Mesothelial cell of epicardium (in vitro differentiated cells): ENCODE measurements around the gene PLAGL1. TPM values are rescaled to one million over a fixed set of nuclear protein-coding genes. Genes with fewer than 3 reads are reported as not detected.

ENCODE experiments used
- DNase-seq, 2 experiments: peaks; one replicate each; pipeline ENCODE4 v3.0.0; 2021; ENCODE audit warnings: low spot score in 2 of 2; ENCODE audit not compliant: unreplicated experiment in 2 of 2
- H3K27ac Mint-ChIP-seq: 2 replicates; pipeline ENCODE4 v1.8.0; 2021; ENCODE audit warnings: mixed read lengths
- H3K27me3 Mint-ChIP-seq: 2 replicates; pipeline ENCODE4 v1.8.0; 2021; ENCODE audit warnings: low read depth, mixed read lengths
- H3K36me3 Mint-ChIP-seq: 2 replicates; pipeline ENCODE4 v1.8.0; 2021; ENCODE audit warnings: mixed read lengths
- H3K4me1 Mint-ChIP-seq: 2 replicates; pipeline ENCODE4 v1.8.0; 2021; ENCODE audit warnings: mixed read lengths
- H3K4me3 Mint-ChIP-seq: 2 replicates; pipeline ENCODE4 v1.8.0; 2021; ENCODE audit warnings: mild to moderate bottlenecking, moderate library complexity, mixed read lengths
- H3K9me3 Mint-ChIP-seq: 2 replicates; pipeline ENCODE4 v1.8.0; 2021; ENCODE audit warnings: mixed read lengths
- total RNA-seq: library from RNA; stranded (reverse); gene quantifications from 3 replicates; pipeline ENCODE4 v1.2.1, GENCODE V29; 2021
- TF ChIP-seq, protein P1 (sequence below): fragments of 200-600 bp; sonication (generic); IDR thresholded peaks from one replicate; pipeline ENCODE4 v1.5.0; 2021; ENCODE audit warnings: antibody characterized with exemption; ENCODE audit not compliant: unreplicated experiment

PLAGL1 gene, protein sequence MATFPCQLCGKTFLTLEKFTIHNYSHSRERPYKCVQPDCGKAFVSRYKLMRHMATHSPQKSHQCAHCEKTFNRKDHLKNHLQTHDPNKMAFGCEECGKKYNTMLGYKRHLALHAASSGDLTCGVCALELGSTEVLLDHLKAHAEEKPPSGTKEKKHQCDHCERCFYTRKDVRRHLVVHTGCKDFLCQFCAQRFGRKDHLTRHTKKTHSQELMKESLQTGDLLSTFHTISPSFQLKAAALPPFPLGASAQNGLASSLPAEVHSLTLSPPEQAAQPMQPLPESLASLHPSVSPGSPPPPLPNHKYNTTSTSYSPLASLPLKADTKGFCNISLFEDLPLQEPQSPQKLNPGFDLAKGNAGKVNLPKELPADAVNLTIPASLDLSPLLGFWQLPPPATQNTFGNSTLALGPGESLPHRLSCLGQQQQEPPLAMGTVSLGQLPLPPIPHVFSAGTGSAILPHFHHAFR
- total RNA-seq: 158 to 164 TPM (median 161 TPM) in 3 replicates

- H3K9me3 Mint-ChIP-seq: peaks cover 11% of the 10 kb centered on the region
- TF ChIP-seq, protein P1, sequence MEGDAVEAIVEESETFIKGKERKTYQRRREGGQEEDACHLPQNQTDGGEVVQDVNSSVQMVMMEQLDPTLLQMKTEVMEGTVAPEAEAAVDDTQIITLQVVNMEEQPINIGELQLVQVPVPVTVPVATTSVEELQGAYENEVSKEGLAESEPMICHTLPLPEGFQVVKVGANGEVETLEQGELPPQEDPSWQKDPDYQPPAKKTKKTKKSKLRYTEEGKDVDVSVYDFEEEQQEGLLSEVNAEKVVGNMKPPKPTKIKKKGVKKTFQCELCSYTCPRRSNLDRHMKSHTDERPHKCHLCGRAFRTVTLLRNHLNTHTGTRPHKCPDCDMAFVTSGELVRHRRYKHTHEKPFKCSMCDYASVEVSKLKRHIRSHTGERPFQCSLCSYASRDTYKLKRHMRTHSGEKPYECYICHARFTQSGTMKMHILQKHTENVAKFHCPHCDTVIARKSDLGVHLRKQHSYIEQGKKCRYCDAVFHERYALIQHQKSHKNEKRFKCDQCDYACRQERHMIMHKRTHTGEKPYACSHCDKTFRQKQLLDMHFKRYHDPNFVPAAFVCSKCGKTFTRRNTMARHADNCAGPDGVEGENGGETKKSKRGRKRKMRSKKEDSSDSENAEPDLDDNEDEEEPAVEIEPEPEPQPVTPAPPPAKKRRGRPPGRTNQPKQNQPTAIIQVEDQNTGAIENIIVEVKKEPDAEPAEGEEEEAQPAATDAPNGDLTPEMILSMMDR: no peak
- peak within 1 kb of the TSS; percentile 81 for H3K4me3 Mint-ChIP-seq
- peak; percentile 28 to 50 for DNase-seq
- peaks cover 10% of the 10 kb centered on the region for H3K4me1 Mint-ChIP-seq
- no peaks in the 10 kb centered on the region for H3K27me3 Mint-ChIP-seq
- H3K27ac Mint-ChIP-seq: peak within 1 kb of the TSS; percentile 83
- peaks cover 9% of the 10 kb centered on the region for H3K36me3 Mint-ChIP-seq
These were observed at the start of gene PLAGL1 for GRCh38 chr6:144008120-144008811. Gene PLAGL1, minus strand, starts transcription at chr6:144008259. Its CDS starts 60,123 bp downstream, at chr6:143948136.

GRCh38 chr6:144055121-144055931, 47.3 kb upstream of the PLAGL1 start:
- DNase-seq: no peak
- Mint-ChIP-seq H3K4me1 (no peaks in the 10 kb centered on the region), H3K36me3 (no peaks in the 10 kb centered on the region), H3K27me3 (peaks cover 40% of the 10 kb centered on the region), H3K4me3 (no peak overlapping the region), H3K27ac (no peak overlapping the region), H3K9me3 (peaks cover 3% of the 10 kb centered on the region)
- TF ChIP-seq, protein P1: no peak

- Mint-ChIP-seq H3K9me3 (peaks cover 16% of the 10 kb centered on the region), H3K27me3 (peaks cover 45% of the 10 kb centered on the region), H3K36me3 (no peaks in the 10 kb centered on the region), H3K4me3 (no peak overlapping the region), H3K4me1 (no peaks in the 10 kb centered on the region), H3K27ac (no peak overlapping the region)
- TF ChIP-seq, protein P1: no peak
- no peak for DNase-seq
These were observed 45.5 kb upstream of the PLAGL1 start for GRCh38 chr6:144053601-144054000.

DNA sequence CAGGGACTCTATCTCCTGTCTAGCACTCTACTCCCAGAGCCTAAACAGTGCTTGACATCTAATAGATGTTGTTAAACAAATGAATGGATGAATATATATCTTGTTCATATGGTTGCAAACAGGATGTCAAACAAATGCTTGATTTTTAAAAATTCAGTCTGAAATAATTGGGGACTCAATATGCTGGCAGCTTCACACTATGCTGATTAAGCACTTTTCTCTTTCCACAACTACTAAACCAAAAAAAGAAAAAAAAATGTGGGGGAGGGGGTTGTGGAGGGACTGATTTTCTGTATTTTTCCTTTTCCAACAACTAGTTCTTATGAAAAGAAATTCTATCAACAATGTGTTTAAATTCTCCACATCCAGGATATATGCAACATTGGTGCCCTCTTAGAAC, 44.4 kb upstream of the PLAGL1 start:
- H3K36me3 Mint-ChIP-seq: no peaks in the 10 kb centered on the region

DNA sequence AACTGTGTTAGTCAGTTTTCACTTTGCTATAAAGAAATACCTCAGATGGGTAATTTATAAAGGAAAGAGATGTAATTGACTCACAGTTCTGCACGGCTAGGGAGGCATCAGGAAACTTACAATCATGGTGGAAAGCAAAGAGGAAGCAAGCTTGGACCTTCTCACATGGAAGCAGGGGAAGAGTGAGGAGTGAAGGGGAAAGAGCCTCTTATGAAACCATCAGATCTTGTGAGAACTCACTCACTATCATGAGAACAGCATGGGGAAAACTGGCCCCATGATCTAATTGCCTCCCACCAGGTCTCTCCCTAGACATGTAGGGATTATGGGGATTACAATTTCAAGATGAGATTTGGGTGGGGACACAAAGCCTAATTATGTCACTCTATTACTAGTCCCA, 41.3 kb upstream of the PLAGL1 start:
- Mint-ChIP-seq H3K36me3 (no peaks in the 10 kb centered on the region), H3K27me3 (peaks cover 15% of the 10 kb centered on the region), H3K4me1 (no peaks in the 10 kb centered on the region), H3K27ac (no peak overlapping the region), H3K9me3 (peaks cover 28% of the 10 kb centered on the region), H3K4me3 (no peak overlapping the region)
- no peak for DNase-seq
- TF ChIP-seq, protein P1: no peak

More for the DNA sequence above, 44.4 kb upstream of the PLAGL1 start:
- TF ChIP-seq, protein P1: no peak
- no peaks in the 10 kb centered on the region for H3K4me1 Mint-ChIP-seq
- H3K27me3 Mint-ChIP-seq: peaks cover 34% of the 10 kb centered on the region
- DNase-seq: no peak
- H3K4me3 Mint-ChIP-seq: no peak overlapping the region
- peaks cover 22% of the 10 kb centered on the region for H3K9me3 Mint-ChIP-seq
- H3K27ac Mint-ChIP-seq: no peak overlapping the region
